Suprapubic skin (tissue), 4 donors: ENCODE results near the gene RBM27. TPM values are rescaled to one million over a fixed set of nuclear protein-coding genes. Genes with fewer than 3 reads are reported as not detected.
"Not testable (repeated sequence)": the region's sequence is repeated elsewhere in the genome, so short reads cannot be mapped to it uniquely, and the experiment has no call there.

Source experiments
- DNase-seq, 2 donors: peaks; one replicate each; pipeline ENCODE4 v3.0.0-alpha.2; 2019; ENCODE audit warnings: low spot score in 2 of 2
- H3K27ac ChIP-seq: fragments of 200-600 bp; sonication (generic); one replicate; pipeline ENCODE4 v1.5.1; 2019
- H3K27me3 ChIP-seq: fragments of 200-600 bp; sonication (generic); one replicate; pipeline ENCODE4 v1.5.1; 2019
- H3K36me3 ChIP-seq: fragments of 200-600 bp; sonication (generic); one replicate; pipeline ENCODE4 v1.5.1; 2019
- H3K4me1 ChIP-seq: fragments of 200-600 bp; sonication (generic); one replicate; pipeline ENCODE4 v1.5.1; 2019
- H3K4me3 ChIP-seq: fragments of 200-600 bp; sonication (generic); one replicate; pipeline ENCODE4 v1.5.1; 2019; ENCODE audit warnings: mild to moderate bottlenecking
- H3K9me3 ChIP-seq: fragments of 200-600 bp; sonication (generic); one replicate; pipeline ENCODE4 v1.5.1; 2019
- CTCF ChIP-seq, 2 donors: fragments of 200-600 bp in 1 of 2; fragments of 450-650 bp in 1 of 2; sonication (generic) in 1 of 2; IDR thresholded peaks; one replicate each; pipeline ENCODE4 v1.5.1; 2016 to 2019; ENCODE audit warnings: antibody characterized with exemption in 2 of 2, mild to moderate bottlenecking in 1 of 2, moderate library complexity in 1 of 2
- EP300 ChIP-seq: sonication (generic); formaldehyde crosslinking; IDR thresholded peaks from one replicate; pipeline ENCODE4 v1.6.1; 2017; ENCODE audit warnings: antibody characterized with exemption
- POLR2A ChIP-seq, 2 donors: fragments of 450-650 bp; IDR thresholded peaks; one replicate each; pipeline ENCODE4 v1.6.1; 2017; ENCODE audit warnings: antibody characterized with exemption in 2 of 2, mild to moderate bottlenecking in 2 of 2, moderate library complexity in 2 of 2
- POLR2AphosphoS5 ChIP-seq, 3 donors: sonication (generic); formaldehyde crosslinking; IDR thresholded peaks; one replicate each; pipeline ENCODE4 v1.6.1; 2017; ENCODE audit warnings: antibody characterized with exemption in 3 of 3
- WGBS: methylation state at CpG from one replicate; pipeline ENCODE4 v1.1.5; 2018; 5-methylcytosine and 5-hydroxymethylcytosine counted together
- total RNA-seq, 4 donors: library from RNA; depleted of rRNA; stranded (reverse); fragments of >200 nt; gene quantifications; one replicate each; pipeline ENCODE4 v1.1.0, GENCODE V29; 2016

The RBM27 gene
- total RNA-seq, 4 donors from 2014 or later: 19.4 to 47.6 (median 22.2) TPM

DNA sequence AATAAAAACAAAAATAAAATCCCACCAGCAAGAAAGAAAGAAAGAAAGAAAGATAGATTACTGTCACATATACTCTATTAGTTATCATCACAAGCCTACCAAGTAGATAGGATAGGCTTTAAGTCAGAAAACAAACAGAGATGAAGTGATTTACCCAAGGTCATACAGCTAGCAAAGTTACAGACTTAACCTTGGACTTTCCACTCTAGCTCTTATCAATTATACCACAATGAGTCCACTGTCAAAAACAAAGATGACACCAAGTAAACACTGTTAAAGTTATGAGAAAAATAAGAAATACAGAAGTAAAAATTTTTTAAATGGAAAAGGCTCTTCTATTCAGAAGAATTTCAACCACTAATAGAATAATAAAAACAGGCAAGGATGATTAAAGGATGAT is 34.3 kb upstream of the RBM27 start:
- H3K27ac ChIP-seq: no peak overlapping the region
- no peaks in the 10 kb centered on the region for H3K9me3 ChIP-seq
- no peak for DNase-seq
- H3K36me3 ChIP-seq: peaks cover 76% of the 10 kb centered on the region
- no peaks in the 10 kb centered on the region for H3K4me1 ChIP-seq
- no peaks in the 10 kb centered on the region for H3K27me3 ChIP-seq
- H3K4me3 ChIP-seq: no peak overlapping the region
- TF ChIP-seq EP300 (no peak), POLR2AphosphoS5 (IDR thresholded peaks at IDR 0.05) (no peak), POLR2A (IDR thresholded peaks at IDR 0.05) (no peak), CTCF (IDR thresholded peaks at IDR 0.05) (no peak)

DNA sequence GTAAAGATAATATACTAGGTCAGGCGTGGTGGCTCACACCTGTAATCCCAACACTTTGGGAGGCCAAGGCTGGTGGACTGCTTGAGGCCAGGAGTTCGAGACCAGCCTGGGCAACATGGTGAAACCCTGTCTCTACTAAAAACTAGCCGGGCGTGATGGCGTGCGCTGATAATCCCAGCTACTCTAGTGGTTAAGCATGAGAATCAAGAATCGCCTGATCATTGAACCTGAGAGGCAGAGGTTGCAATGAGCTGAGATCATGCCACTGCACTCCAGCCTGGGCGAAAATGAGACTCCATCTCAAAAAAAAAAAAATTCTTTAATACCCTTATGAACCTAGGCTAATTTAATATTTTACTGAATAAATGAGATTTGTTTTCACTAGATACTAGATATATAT is 30.4 kb upstream of the RBM27 start:
- H3K4me1 ChIP-seq, H3K9me3 ChIP-seq, H3K4me3 ChIP-seq, DNase-seq, H3K27me3 ChIP-seq, H3K27ac ChIP-seq: not testable (repeated sequence)
- 98% methylated on average over 8 of the region's 8 CpGs for WGBS
- H3K36me3 ChIP-seq: peaks cover 62% of the 10 kb centered on the region

- Histone ChIP-seq H3K4me1 (no peaks in the 10 kb centered on the region), H3K9me3 (no peaks in the 10 kb centered on the region), H3K36me3 (peaks cover 58% of the 10 kb centered on the region), H3K4me3 (no peak overlapping the region), H3K27ac (no peak overlapping the region), H3K27me3 (no peaks in the 10 kb centered on the region)
- TF ChIP-seq EP300: no peak
- no peak for TF ChIP-seq POLR2AphosphoS5 (IDR thresholded peaks at IDR 0.05)
- no peak for TF ChIP-seq CTCF (IDR thresholded peaks at IDR 0.05)
- no peak for TF ChIP-seq POLR2A (IDR thresholded peaks at IDR 0.05)
- WGBS: 96% methylated on average over 3 of the region's 3 CpGs
- DNase-seq: no peak
Observed at GRCh38 chr5:146173597-146173996, 29.8 kb upstream of the RBM27 start.

DNA sequence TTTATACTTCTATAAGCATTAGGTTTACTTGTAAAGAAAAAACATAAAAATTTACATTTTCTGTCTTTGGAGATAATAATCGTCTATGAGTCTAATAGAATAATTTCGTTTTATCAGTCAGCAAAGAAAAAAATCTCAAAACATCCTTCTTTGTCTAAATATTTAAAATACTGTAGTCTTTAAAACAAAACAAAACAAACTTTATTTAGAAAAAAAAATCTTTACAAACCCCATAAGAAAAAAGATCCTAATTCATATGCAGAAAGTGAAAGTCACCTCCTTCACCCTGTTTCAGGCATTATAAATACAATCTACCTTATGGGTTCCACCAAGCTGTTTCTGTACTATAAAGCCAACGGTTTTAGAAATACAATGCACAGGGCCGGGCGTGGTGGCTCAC is 26.6 kb upstream of the RBM27 start:
- Histone ChIP-seq H3K27ac (no peak overlapping the region), H3K36me3 (peaks cover 35% of the 10 kb centered on the region), H3K9me3 (no peaks in the 10 kb centered on the region), H3K4me1 (peaks cover 11% of the 10 kb centered on the region), H3K27me3 (no peaks in the 10 kb centered on the region), H3K4me3 (no peak overlapping the region)
- TF ChIP-seq POLR2A (IDR thresholded peaks at IDR 0.05): no peak
- 89% methylated on average over 5 of the region's 5 CpGs for WGBS
- DNase-seq: no peak

GRCh38 chr5:146179696-146180095 is 23.7 kb upstream of the RBM27 start:
- Histone ChIP-seq H3K27ac (no peak overlapping the region), H3K4me3 (no peak overlapping the region), H3K9me3 (no peaks in the 10 kb centered on the region), H3K27me3 (no peaks in the 10 kb centered on the region), H3K36me3 (peaks cover 23% of the 10 kb centered on the region), H3K4me1 (peaks cover 20% of the 10 kb centered on the region)
- no peak for TF ChIP-seq POLR2AphosphoS5 (IDR thresholded peaks at IDR 0.05)
- no peak for TF ChIP-seq EP300
- no peak for TF ChIP-seq CTCF (IDR thresholded peaks at IDR 0.05)
- TF ChIP-seq POLR2A (IDR thresholded peaks at IDR 0.05): no peak
- 75% methylated on average over 1 of the region's 1 CpG for WGBS
- DNase-seq: no peak

DNA sequence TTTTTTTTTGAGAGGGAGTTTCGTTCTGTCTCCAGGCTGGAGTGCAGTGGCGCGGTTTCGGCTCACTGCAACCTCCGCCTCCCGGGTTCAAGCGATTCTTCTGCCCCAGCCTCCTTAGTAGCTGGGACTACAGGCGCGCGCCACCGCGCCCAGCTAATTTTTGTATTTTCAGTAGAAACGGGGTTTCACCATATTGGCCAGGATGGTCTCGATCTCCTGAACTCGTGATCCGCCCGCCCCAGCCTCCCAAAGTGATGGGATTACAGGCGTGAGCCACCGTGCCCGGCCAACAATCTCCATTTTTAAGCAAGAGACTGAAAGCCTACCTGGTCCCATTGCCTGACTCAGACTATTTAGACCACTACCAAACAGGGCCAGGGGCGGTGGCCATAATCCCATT is 20.0 kb upstream of the RBM27 start:
- not testable (repeated sequence) for H3K36me3 ChIP-seq, H3K27ac ChIP-seq, H3K9me3 ChIP-seq, H3K27me3 ChIP-seq
- H3K4me1 ChIP-seq: peaks cover 20% of the 10 kb centered on the region
- peak in 1 of 2 donors; percentile 63 for DNase-seq
- 94% methylated on average over 21 of the region's 21 CpGs for WGBS
- peak overlapping the region; percentile 73 for H3K4me3 ChIP-seq

- Histone ChIP-seq H3K9me3 (no peaks in the 10 kb centered on the region), H3K36me3 (no peaks in the 10 kb centered on the region), H3K4me1 (peaks cover 20% of the 10 kb centered on the region), H3K4me3 (no peak overlapping the region), H3K27ac (no peak overlapping the region), H3K27me3 (no peaks in the 10 kb centered on the region)
- no peak for DNase-seq
- no peak for TF ChIP-seq CTCF (IDR thresholded peaks at IDR 0.05)
- TF ChIP-seq POLR2AphosphoS5 (IDR thresholded peaks at IDR 0.05): no peak
- TF ChIP-seq POLR2A (IDR thresholded peaks at IDR 0.05): no peak
- TF ChIP-seq EP300: no peak
- 75% methylated on average over 2 of the region's 2 CpGs for WGBS
Observed at GRCh38 chr5:146185161-146185560, 18.2 kb upstream of the RBM27 start.
